HL-60 (cell line): Measurements from ENCODE around the gene CELF2.

ENCODE experiments used
- GABPA ChIP-seq: IDR thresholded peaks from 2 replicates; pipeline ENCODE4 v1.6.1; 2012; ENCODE audit warnings: low read depth
- POLR2AphosphoS5 ChIP-seq: IDR thresholded peaks from 2 replicates; pipeline ENCODE4 v1.6.1; 2012; ENCODE audit warnings: low read depth
- TF ChIP-seq, protein P1 (sequence below): IDR thresholded peaks from one replicate; pipeline ENCODE4 v1.5.1; 2011; ENCODE audit warnings: low read length, control low read depth, inconsistent platforms; ENCODE audit not compliant: insufficient read depth

DNA sequence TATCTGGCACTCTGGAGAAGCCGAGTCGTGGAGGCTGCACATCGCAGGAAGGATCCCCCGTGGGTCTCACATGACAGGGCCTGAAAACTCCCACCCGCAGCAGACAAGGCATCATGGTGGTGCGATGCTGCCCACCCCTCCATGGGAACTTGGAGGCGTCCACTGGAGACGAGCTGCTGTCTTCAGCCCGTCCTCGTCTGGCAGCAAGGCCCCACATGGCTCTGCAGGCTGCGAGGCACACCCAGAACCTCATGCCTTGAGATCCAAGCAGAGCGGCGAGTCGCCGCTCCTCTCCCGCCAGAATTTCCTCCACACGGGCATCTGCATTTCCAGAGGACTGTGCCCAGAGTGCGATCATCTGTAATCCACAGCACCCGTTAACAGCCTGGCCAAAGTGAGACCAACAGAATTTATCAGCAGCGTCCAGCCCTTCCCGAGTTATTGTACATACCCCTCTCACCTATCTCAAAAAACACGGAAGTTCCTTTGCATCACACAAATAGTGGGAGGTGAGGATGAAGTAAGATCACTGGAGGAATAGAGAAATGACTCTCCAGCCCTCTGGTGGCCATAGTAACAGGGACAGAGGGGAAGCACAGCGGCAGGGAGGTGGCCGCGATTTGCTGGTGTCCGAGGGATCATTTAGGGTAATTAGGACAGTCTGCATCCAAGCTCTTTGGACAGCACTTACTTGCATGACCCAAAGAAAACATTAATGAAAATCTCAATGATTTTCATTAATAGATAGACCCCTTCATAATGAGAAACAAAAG, 301.3 kb downstream of the CELF2 start:
- TF ChIP-seq, protein P1, sequence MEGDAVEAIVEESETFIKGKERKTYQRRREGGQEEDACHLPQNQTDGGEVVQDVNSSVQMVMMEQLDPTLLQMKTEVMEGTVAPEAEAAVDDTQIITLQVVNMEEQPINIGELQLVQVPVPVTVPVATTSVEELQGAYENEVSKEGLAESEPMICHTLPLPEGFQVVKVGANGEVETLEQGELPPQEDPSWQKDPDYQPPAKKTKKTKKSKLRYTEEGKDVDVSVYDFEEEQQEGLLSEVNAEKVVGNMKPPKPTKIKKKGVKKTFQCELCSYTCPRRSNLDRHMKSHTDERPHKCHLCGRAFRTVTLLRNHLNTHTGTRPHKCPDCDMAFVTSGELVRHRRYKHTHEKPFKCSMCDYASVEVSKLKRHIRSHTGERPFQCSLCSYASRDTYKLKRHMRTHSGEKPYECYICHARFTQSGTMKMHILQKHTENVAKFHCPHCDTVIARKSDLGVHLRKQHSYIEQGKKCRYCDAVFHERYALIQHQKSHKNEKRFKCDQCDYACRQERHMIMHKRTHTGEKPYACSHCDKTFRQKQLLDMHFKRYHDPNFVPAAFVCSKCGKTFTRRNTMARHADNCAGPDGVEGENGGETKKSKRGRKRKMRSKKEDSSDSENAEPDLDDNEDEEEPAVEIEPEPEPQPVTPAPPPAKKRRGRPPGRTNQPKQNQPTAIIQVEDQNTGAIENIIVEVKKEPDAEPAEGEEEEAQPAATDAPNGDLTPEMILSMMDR, result no peak
- TF ChIP-seq GABPA, result no peak
- no peak for TF ChIP-seq POLR2AphosphoS5
